DOHH2 (cell line): ENCODE measurements around the gene LIF.

Experiments used
- H3F3A ChIP-seq: fragments of 200-600 bp; sonication (generic), shearing (Covaris generic); 2 replicates; pipeline ENCODE4 v1.6.0; 2016; ENCODE audit warnings: antibody characterized with exemption, mild to moderate bottlenecking; ENCODE audit not compliant: control insufficient read depth, insufficient read depth
- H3K27ac ChIP-seq: fragments of 200-600 bp; sonication (generic); 2 replicates; pipeline ENCODE4 v1.5.1; 2014; ENCODE audit warnings: low read depth, mild to moderate bottlenecking, low read length, moderate library complexity
- H3K27me3 ChIP-seq: fragments of 200-600 bp; sonication (generic); 2 replicates; pipeline ENCODE4 v1.6.1; 2014; ENCODE audit warnings: mild to moderate bottlenecking, low read length, mixed read lengths; ENCODE audit not compliant: control insufficient read depth
- H3K36me3 ChIP-seq: fragments of 200-600 bp; sonication (generic); 2 replicates; pipeline ENCODE4 v1.6.1; 2014; ENCODE audit warnings: mild to moderate bottlenecking, low read length, moderate library complexity, mixed read lengths; ENCODE audit not compliant: control insufficient read depth
- H3K4me1 ChIP-seq: fragments of 200-600 bp; sonication (generic); 2 replicates; pipeline ENCODE4 v1.6.1; 2014; ENCODE audit warnings: mild to moderate bottlenecking, low read length, mixed read lengths; ENCODE audit not compliant: control insufficient read depth
- H3K4me2 ChIP-seq: fragments of 200-600 bp; sonication (generic); 2 replicates; pipeline ENCODE4 v1.6.0; 2014; ENCODE audit warnings: mild to moderate bottlenecking, low read length, moderate library complexity
- H3K4me3 ChIP-seq: fragments of 200-600 bp; sonication (generic); 2 replicates; pipeline ENCODE4 v1.5.1; 2014; ENCODE audit warnings: mild to moderate bottlenecking, low read length, mixed read lengths
- H3K79me2 ChIP-seq: fragments of 200-600 bp; sonication (generic); 2 replicates; pipeline ENCODE4 v1.6.1; 2014; ENCODE audit warnings: mild to moderate bottlenecking, low read length, mixed read lengths; ENCODE audit not compliant: control insufficient read depth
- H3K9me2 ChIP-seq: fragments of 200-600 bp; sonication (generic); replicated peaks from 2 replicates; pipeline ENCODE4 v1.6.1; 2014; ENCODE audit warnings: mild to moderate bottlenecking, low read length, mixed read lengths; ENCODE audit not compliant: control insufficient read depth
- H3K9me3 ChIP-seq: fragments of 200-600 bp; sonication (generic); 2 replicates; pipeline ENCODE4 v1.6.1; 2014; ENCODE audit warnings: antibody characterized with exemption, low read length, mixed read lengths; ENCODE audit not compliant: control insufficient read depth, insufficient read depth
- H4K20me1 ChIP-seq: fragments of 200-600 bp; sonication (generic); 2 replicates; pipeline ENCODE4 v1.6.0; 2014; ENCODE audit warnings: low read depth, mild to moderate bottlenecking, antibody characterized with exemption, low read length, moderate library complexity; ENCODE audit not compliant: control insufficient read depth, insufficient read depth
- CTCF ChIP-seq: fragments of 200-600 bp; sonication (generic); IDR thresholded peaks from one replicate; pipeline ENCODE4 v1.5.1; 2014; ENCODE audit warnings: antibody characterized with exemption, mild to moderate bottlenecking, low read depth, low read length; ENCODE audit not compliant: poor library complexity, severe bottlenecking
- EZH2phosphoT487 ChIP-seq: fragments of 200-600 bp; sonication (generic); IDR thresholded peaks from 2 replicates; pipeline ENCODE4 v1.6.1; 2017; ENCODE audit warnings: borderline replicate concordance, mild to moderate bottlenecking, antibody characterized with exemption, low read length, moderate library complexity, mixed read lengths

The LIF gene

GRCh38 chr22:30263883-30264282, 17.3 kb upstream of the LIF start:
- H3K36me3 ChIP-seq = no peaks in the 10 kb centered on the region
- no peak for TF ChIP-seq EZH2phosphoT487
- no peak for TF ChIP-seq CTCF
- H3K9me2 ChIP-seq = no peaks in the 10 kb centered on the region
- H4K20me1 ChIP-seq = no peaks in the 10 kb centered on the region
- no peaks in the 10 kb centered on the region for H3K9me3 ChIP-seq
- H3K4me1 ChIP-seq = peaks cover 30% of the 10 kb centered on the region
- no peak overlapping the region for H3K4me2 ChIP-seq
- no peaks in the 10 kb centered on the region for H3K27me3 ChIP-seq
- H3K79me2 ChIP-seq = peaks cover 4% of the 10 kb centered on the region; the same call in 1 of the 2 replicates
- H3K4me3 ChIP-seq = no peak overlapping the region
- H3K27ac ChIP-seq = no peak overlapping the region
- H3F3A ChIP-seq = no peaks in the 10 kb centered on the region

GRCh38 chr22:30262917-30263741, 16.6 kb upstream of the LIF start:
- no peaks in the 10 kb centered on the region for H3F3A ChIP-seq
- H3K4me1 ChIP-seq = peaks cover 30% of the 10 kb centered on the region
- H3K4me2 ChIP-seq = peak overlapping the region; percentile 29
- H3K36me3 ChIP-seq = no peaks in the 10 kb centered on the region
- H4K20me1 ChIP-seq = no peaks in the 10 kb centered on the region
- peak; percentile 81 for TF ChIP-seq CTCF
- TF ChIP-seq EZH2phosphoT487 = no peak
- no peaks in the 10 kb centered on the region for H3K9me2 ChIP-seq
- H3K79me2 ChIP-seq = peaks cover 4% of the 10 kb centered on the region; the same call in 1 of the 2 replicates
- peak overlapping the region; percentile 12; the same call in 1 of the 2 replicates for H3K4me3 ChIP-seq
- no peak overlapping the region for H3K27ac ChIP-seq
- no peaks in the 10 kb centered on the region for H3K9me3 ChIP-seq
- no peaks in the 10 kb centered on the region for H3K27me3 ChIP-seq

- TF ChIP-seq EZH2phosphoT487 (no peak), CTCF (no peak)
- Histone ChIP-seq H3K79me2 (peaks cover 4% of the 10 kb centered on the region; the same call in 1 of the 2 replicates), H4K20me1 (no peaks in the 10 kb centered on the region), H3K27me3 (no peaks in the 10 kb centered on the region), H3K4me3 (no peak overlapping the region), H3K36me3 (no peaks in the 10 kb centered on the region), H3K4me2 (no peak overlapping the region), H3K4me1 (peaks cover 24% of the 10 kb centered on the region), H3F3A (no peaks in the 10 kb centered on the region), H3K9me3 (no peaks in the 10 kb centered on the region), H3K27ac (no peak overlapping the region), H3K9me2 (no peaks in the 10 kb centered on the region)
Observed at GRCh38 chr22:30262112-30262511, 15.6 kb upstream of the LIF start.
